Cerebellar cortex (tissue), 1 donor: ENCODE measurements around the gene FARSA.
"Not testable (repeated sequence)": the region's sequence is repeated elsewhere in the genome, so short reads cannot be mapped to it uniquely, and the experiment has no call there.

Source experiments
- DNase-seq: peaks from one replicate; pipeline ENCODE4 v3.0.0-alpha.2; 2015; ENCODE audit warnings: low spot score

Gene FARSA

DNA sequence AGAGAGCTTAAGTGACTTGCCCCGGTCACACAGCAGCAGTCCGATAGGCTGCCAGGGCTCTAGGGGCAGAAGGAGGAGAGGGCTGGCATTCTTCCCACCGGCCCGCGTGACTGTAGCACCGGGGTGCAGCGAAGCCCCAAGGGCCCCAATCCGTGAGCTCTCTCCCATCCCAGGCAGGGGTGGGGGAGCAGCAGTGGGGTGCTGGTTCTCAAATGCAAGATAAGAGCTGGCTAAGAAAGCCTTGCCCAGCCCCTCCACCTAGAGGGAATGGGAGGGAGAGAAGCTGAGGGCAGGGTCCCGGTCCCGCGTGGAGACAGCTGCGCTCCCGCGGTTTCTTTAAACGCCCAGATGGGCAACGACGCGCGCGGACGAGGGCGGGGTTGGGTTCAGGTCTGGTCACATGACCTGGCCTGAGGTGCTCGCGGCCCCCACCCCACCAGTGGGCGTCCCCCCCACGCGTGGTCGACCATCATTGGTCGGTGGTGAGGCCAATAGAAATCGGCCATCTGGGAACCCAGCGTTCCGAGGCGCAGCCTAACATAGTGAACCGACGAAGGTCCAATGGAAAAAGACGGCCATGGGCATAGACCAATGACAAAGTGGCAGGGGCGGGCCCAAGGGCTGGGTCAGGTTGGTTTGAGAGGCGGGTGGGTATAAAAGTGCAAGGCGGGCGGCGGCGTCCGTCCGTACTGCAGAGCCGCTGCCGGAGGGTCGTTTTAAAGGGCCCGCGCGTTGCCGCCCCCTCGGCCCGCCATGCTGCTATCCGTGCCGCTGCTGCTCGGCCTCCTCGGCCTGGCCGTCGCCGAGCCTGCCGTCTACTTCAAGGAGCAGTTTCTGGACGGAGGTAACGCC lies 4.6 kb upstream of the FARSA start, which contains the start of gene CALR:
CALR (plus strand) TSS at position 683 of the 852 bp plus-strand sequence; CDS start at position 754, 71 bp downstream.
- DNase-seq = peak; percentile 100

GRCh38 chr19:12937093-12937926 lies 3.8 kb upstream of the FARSA start:
- DNase-seq = peak; percentile 50

- no peak for DNase-seq
These were observed 3.1 kb upstream of the FARSA start for GRCh38 chr19:12936582-12936981.

- DNase-seq = no peak
These were observed 1.6 kb upstream of the FARSA start for GRCh38 chr19:12935071-12935470.

DNA sequence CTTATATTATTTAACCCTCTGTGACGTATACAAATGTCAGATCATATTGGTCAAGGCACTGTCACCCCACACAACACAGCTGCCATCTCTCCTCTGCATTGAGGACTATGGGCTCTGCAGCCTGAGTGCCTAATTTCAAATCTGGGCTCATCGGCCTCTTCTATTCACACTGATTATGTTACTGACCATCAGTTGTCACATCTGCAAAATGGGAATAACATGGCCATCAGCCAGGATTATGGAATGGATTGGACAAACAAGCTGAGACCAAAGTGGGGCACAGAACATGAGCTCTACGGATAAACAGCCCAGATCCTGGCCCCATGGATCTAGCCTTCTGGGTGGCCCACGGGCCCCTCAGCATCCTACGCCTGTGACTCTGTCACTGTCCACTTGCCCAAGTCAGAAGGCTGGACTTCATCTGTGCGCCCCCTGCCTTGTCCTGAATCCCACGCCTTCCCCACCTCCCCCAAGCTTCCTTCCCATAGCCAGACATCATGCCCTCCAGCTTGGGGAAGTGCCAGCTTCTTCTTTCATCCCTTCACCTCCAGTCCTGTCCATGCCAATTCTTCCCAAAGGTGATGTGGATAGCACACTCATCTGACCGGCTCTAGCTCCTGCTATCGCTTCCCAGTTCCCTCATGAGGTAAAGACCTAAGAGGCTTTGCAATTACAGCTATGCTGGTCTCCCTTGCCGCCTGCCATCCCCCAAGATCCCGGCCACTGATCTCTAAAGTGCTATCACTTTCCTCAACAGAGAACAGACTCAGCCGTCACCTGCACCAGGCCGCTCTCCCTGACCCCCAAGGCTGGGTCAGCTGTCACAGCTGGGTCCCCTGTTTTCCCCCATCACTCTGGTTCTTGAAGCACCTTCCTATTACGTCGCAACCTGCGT lies 872 bp downstream of the FARSA start:
- no peak for DNase-seq

GRCh38 chr19:12930002-12930645 lies 3.4 kb downstream of the FARSA start:
- DNase-seq = no peak

DNA sequence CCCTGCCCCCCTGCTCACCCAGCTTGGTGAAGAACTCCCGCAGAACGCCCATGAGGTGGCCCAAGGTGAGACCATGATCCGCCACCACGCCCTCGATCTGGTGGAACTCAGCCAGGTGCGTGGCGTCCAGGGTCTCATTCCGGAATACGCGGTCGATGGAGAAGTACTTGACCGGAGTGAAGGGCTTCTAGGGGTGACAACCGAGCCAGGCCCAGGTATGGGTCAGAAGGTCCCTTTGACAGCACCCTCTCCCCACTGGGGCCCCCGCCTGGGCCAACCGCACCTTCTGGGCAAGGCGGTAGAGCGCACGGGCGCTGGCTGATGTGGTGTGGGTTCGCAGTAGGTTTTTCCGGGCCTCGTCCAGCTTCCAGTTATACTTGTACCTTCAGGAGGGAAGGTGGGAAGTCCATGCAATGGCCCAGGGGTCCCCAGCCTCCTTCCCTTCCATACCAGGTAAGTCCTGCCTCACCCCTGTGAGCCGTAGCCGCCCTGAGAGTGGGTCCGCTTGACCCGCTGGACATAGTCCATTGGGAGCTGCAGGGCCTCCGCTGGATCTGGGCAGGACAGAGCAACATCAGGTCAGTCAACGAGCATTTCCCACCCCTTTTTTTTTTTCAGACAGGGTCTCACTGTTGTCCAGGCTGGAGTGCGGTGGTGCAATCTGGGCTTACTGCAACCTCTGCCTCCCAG lies 8.7 kb downstream of the FARSA start:
- DNase-seq = no peak

- DNase-seq = no peak
These were observed 10.6 kb downstream of the FARSA start for GRCh38 chr19:12922959-12923358.

DNA sequence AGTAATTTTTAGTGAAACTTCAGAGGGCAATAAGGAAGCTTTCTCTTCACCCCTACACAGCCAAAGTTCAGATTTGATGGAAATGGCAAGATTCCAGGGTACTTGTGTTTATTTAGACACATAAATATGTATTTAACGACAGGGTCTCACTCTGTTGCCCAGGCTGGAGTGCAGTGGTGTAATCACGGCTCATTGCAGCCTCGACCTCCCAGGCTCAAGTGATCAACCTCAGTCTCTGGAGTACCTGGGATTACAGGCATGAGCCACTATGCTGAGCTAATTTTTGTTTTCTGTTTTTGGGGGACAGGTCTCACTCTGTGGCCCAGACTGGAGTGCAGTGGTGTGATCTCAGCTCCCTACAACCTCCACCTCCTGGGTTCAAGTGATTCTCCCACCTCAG lies 12.5 kb downstream of the FARSA start:
- no peak for DNase-seq

- DNase-seq = no peak
These were observed 15.3 kb downstream of the FARSA start for GRCh38 chr19:12918253-12918652.

DNA sequence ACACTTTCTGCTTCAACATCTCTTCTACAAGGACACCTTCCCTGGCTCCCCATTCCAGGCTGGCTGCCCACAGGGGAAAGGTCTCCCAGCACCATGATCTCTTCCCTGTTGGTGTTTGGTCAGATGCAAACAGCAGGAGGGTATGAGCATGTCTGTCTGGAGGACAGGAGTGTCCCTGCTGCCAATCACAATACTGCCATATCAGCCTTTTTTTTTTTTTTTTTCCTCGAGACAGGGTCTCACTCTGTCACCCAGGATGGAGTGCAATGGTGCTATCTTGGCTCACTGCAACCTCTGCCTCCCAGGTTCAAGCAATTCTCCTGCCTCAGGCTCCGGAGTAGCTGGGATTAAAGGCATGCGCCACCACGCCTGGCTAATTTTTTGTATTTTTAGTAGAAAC lies 17.7 kb downstream of the FARSA start:
- not testable (repeated sequence) for DNase-seq

- peak; percentile 35 for DNase-seq
These were observed 19.4 kb downstream of the FARSA start for GRCh38 chr19:12913851-12914690.

DNA sequence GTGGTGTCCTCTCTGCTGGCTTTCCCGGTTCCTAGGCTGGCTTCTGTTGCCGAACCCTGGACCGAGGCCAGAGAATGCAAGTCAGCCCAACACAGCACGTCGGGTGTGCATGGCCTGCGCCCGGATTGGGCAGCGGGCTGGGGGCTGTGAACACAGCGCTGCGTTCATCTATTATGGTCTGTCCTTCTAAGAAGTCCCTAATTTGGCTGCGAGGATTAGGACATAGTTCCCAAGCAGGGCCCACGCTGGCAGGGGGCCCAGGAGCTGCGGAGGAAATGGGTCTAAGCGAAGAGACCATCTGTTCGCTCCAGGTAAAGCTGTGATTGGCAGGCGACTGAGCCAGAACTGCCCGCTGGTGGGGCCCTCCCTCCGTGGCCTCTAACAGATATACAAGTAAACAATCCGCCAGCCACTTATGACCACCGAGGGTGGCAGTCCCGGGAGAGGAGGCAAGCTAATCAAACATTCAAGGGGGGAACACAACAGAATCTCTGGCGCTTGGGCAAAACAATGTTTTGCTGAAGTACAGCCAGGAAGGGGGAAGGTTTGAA lies 20.4 kb downstream of the FARSA start:
- DNase-seq = peak; percentile 97

DNA sequence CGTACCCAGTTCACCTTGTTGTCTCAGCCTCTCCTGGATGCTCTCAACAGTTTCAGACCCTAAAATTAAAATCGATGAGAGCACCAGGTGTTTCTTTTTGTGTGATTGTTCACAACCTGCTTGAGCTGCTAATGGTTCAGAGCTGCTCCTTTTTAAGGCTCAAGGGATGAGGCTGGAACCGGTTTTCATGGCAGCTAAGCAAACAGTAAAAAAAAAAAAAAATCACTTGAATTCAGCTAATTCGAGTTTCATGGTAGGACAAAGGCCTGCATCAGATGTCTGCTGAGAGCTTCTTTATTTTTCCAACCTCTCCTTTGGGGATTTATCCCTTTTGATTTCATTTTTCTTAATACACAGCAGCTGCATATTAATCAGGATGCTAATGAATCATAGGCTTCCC lies 20.9 kb downstream of the FARSA start:
- DNase-seq = no peak

DNA sequence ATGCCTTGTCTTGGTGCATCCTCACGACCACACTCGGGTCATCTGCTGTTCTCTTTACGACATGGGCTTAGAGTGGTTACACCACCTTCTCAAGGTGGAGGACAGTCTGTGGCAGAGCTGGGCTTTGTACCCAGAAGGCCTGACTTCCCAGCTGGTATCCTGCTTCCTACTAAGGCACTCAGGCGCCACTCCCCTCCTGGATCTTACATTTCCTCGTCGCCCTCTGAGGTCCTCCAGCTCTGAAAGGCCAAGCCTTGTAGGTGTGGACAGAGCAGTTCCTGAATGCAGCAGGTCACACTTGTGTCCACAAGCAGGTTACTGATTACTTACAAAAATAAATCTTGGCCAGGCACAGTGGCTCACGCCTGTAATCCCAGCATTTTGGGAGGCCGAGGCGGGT lies 26.3 kb downstream of the FARSA start:
- no peak for DNase-seq

DNA sequence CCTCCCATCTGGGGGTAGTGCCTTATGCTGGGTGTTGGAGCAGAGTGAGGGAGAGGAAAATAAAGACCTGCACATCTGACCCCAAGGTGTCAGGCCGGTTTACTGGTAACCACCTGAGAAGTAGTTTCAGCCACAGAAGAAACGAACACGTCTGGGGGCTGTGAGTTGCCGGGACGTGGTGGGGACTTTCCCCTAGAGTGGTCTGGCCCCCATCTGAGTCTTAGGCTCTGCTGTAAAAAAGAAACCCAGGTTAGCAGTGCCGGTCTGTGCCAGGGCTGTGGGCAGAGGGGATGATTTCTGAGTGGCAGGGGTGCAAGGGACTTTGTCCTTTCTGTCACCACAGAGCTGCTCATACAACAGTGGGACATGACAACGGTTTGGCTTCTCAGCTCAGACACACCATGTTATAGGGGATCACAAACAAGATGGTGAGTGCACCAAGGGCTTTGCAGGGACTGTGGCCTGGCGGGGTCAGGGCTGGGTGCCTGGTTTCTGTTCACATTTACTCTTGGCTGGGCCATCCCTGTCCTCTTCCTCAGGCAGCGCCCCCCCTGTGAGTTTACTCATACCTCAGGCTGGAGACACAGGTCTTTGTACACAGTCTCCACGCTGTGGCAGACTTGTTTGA lies 33.5 kb downstream of the FARSA start:
- no peak for DNase-seq

DNA sequence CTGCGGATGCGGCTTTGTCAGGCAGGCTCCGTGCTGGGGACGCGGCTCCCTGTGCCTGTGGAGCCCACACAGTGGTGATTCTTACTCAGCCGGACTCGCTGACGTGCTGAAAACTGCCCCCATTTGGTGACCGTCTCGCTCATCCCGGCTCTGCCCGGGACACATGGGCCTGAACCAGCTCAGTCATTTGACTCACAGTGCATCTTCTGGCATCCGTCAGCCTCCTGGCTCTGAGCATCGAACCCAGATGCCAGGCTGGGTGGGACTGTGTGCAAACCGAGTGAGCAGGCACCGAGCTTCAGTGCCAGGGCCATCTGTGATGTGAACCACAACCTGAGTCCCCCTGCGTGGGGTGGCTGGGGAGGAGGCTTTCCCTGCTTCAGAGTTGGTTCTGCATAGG lies 37.1 kb downstream of the FARSA start:
- peak; percentile 74 for DNase-seq

- no peak for DNase-seq
These were observed 39.9 kb downstream of the FARSA start for GRCh38 chr19:12893582-12893981.

DNA sequence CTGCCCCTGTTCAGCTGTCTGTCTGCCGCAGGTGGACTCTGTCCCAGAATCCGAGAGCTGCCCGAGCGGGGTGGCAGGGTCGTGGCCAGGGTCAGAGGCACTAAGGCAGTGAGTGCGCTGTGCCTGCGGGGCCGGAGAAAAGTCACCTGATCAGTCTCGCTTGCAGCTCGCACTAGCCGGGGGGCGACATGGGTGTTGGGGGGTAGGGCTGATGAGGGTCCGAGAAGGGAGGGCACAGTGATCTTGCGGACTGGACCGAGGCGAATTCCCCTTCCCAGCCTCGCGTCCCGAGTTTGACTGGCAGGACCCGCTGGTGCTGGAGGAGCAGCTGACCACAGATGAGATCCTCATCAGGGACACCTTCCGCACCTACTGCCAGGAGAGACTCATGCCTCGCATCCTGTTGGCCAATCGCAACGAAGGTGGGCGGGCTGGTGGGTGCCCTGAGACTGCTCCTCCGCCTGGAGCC lies 41.9 kb downstream of the FARSA start:
- no peak for DNase-seq
